Uterus (tissue), 4 donors: ENCODE measurements around the gene MTFR1L. TPM values are rescaled to one million over a fixed set of nuclear protein-coding genes. Genes with fewer than 3 reads are reported as not detected.
A peak's percentile ranks its signal among the peaks of the same experiment; 100 is the strongest.

ENCODE experiments used
- DNase-seq, 2 donors: peaks; one replicate each; pipeline ENCODE4 v3.0.0-alpha.2; 2019 to 2020
- H3K27ac ChIP-seq, 2 donors: fragments of 200-600 bp; sonication (generic); 1 replicate in 1 of 2; 2 replicates in 1 of 2; pipeline ENCODE4 v1.5.1; 2016 to 2018
- H3K27me3 ChIP-seq, 2 donors: fragments of 200-600 bp; sonication (generic); one replicate each; pipeline ENCODE4 v1.5.1; 2018 to 2019; ENCODE audit warnings: control low read depth in 1 of 2
- H3K36me3 ChIP-seq, 2 donors: fragments of 200-600 bp; sonication (generic); one replicate each; pipeline ENCODE4 v1.5.1; 2019; ENCODE audit warnings: control low read depth in 1 of 2
- H3K4me1 ChIP-seq, 2 donors: fragments of 200-600 bp; sonication (generic); one replicate each; pipeline ENCODE4 v1.5.1; 2018 to 2019; ENCODE audit warnings: control low read depth in 1 of 2
- H3K4me3 ChIP-seq, 2 donors: fragments of 200-600 bp; sonication (generic); 1 replicate in 1 of 2; 2 replicates in 1 of 2; pipeline ENCODE4 v1.5.1; 2018 to 2019; ENCODE audit warnings: mild to moderate bottlenecking in 1 of 2
- H3K9me3 ChIP-seq, 2 donors: fragments of 200-600 bp; sonication (generic); one replicate each; pipeline ENCODE4 v1.5.1; 2019; ENCODE audit warnings: control low read depth in 1 of 2
- CTCF ChIP-seq, 4 experiments: fragments of 200-600 bp in 2 of 4; fragments of 450-650 bp in 2 of 4; sonication (generic) in 2 of 4; IDR thresholded peaks; one replicate each; pipeline ENCODE4 v1.5.1; 2016 to 2019; ENCODE audit warnings: antibody characterized with exemption in 4 of 4, mild to moderate bottlenecking in 2 of 4, moderate library complexity in 1 of 4
- POLR2A ChIP-seq, 2 donors: fragments of 450-650 bp; IDR thresholded peaks; one replicate each; pipeline ENCODE4 v1.6.1; 2016; ENCODE audit warnings: antibody characterized with exemption in 2 of 2, mild to moderate bottlenecking in 1 of 2, moderate library complexity in 1 of 2
- intact Hi-C: fragments of 100-400 bp; cut with DNase I; formaldehyde crosslinking; loops from one replicate; pipeline ENCODE4 v1.15.1; 2023; ENCODE audit warnings: low total_unique reads
- total RNA-seq, 4 donors: library from RNA; depleted of rRNA in 3 of 4; stranded (reverse); fragments of >200 nt in 3 of 4; gene quantifications; one replicate each; pipeline versions ENCODE4 v1.1.0 to v1.2.4, GENCODE V29; 2014 to 2023
- donor health status: DM: yes; HTN: yes; CAD: no.

MTFR1L gene
- total RNA-seq, 4 donors from 2014 or later: 51.5 to 106 (median 63.7) TPM

- intact Hi-C loops: no loop called here
- Histone ChIP-seq H3K4me1 (peaks cover 0 to 8% of the 10 kb centered on the region in 2 donors), H3K36me3 (no peaks in the 10 kb centered on the region), H3K9me3 (no peaks in the 10 kb centered on the region), H3K27me3 (no peaks in the 10 kb centered on the region), H3K4me3 (no peak overlapping the region), H3K27ac (peak overlapping the region; percentile 34 to 55)
- TF ChIP-seq CTCF (IDR thresholded peaks at IDR 0.05) (no peak), POLR2A (IDR thresholded peaks at IDR 0.05) (no peak)
- no peak for DNase-seq
These were observed 40.4 kb upstream of the MTFR1L start for GRCh38 chr1:25779388-25779787.

- Histone ChIP-seq H3K36me3 (no peaks in the 10 kb centered on the region), H3K9me3 (no peaks in the 10 kb centered on the region), H3K4me3 (no peak overlapping the region), H3K27ac (peak overlapping the region; percentile 34 to 55), H3K4me1 (peaks cover 0 to 8% of the 10 kb centered on the region in 2 donors), H3K27me3 (no peaks in the 10 kb centered on the region)
- TF ChIP-seq CTCF (IDR thresholded peaks at IDR 0.05) (no peak), POLR2A (IDR thresholded peaks at IDR 0.05) (no peak)
- DNase-seq: no peak
- intact Hi-C loops: no loop called here
These were observed 39.9 kb upstream of the MTFR1L start for GRCh38 chr1:25779894-25780293.

- no peak for TF ChIP-seq CTCF (IDR thresholded peaks at IDR 0.05)
- intact Hi-C loops: no loop called here
- DNase-seq: peak; percentile 54 to 77
- no peaks in the 10 kb centered on the region for H3K27me3 ChIP-seq
- no peaks in the 10 kb centered on the region for H3K36me3 ChIP-seq
- H3K9me3 ChIP-seq: no peaks in the 10 kb centered on the region
- H3K27ac ChIP-seq: peak overlapping the region; percentile 34 to 55
- peaks cover 0 to 8% of the 10 kb centered on the region in 2 donors for H3K4me1 ChIP-seq
- H3K4me3 ChIP-seq: no peak overlapping the region
These were observed 39.2 kb upstream of the MTFR1L start for GRCh38 chr1:25780318-25781129.

- peak overlapping the region; percentile 34 to 49 for H3K27ac ChIP-seq
- no peak for DNase-seq
- no peaks in the 10 kb centered on the region for H3K27me3 ChIP-seq
- intact Hi-C loops: no loop called here
- H3K4me3 ChIP-seq: no peak overlapping the region
- no peak for TF ChIP-seq POLR2A (IDR thresholded peaks at IDR 0.05)
- TF ChIP-seq CTCF (IDR thresholded peaks at IDR 0.05): no peak
- H3K36me3 ChIP-seq: no peaks in the 10 kb centered on the region
- H3K9me3 ChIP-seq: no peaks in the 10 kb centered on the region
- peaks cover 0 to 8% of the 10 kb centered on the region in 2 donors for H3K4me1 ChIP-seq
These were observed 38.7 kb upstream of the MTFR1L start for GRCh38 chr1:25781130-25781433.

- Histone ChIP-seq H3K27ac (no peak overlapping the region), H3K36me3 (no peaks in the 10 kb centered on the region), H3K9me3 (no peaks in the 10 kb centered on the region), H3K27me3 (no peaks in the 10 kb centered on the region), H3K4me3 (no peak overlapping the region), H3K4me1 (peaks cover 0 to 17% of the 10 kb centered on the region in 2 donors)
- no peak for TF ChIP-seq CTCF (IDR thresholded peaks at IDR 0.05)
- no peak for DNase-seq
- intact Hi-C loops: no loop called here
These were observed 37.0 kb upstream of the MTFR1L start for GRCh38 chr1:25782608-25783201.
